MM.1S (cell line): ENCODE data around the gene FILIP1.

Experiments
- CTCF ChIP-seq: fragments of 300-600 bp; sonication (generic); IDR thresholded peaks from 2 replicates; pipeline ENCODE4 v1.5.1; 2016; ENCODE audit warnings: antibody characterized with exemption, low read length, mixed read lengths
- EZH2 ChIP-seq: fragments of 300-600 bp; sonication (generic); optimal IDR thresholded peaks from 2 replicates; pipeline ENCODE3; 2017; ENCODE audit warnings: low read depth, mild to moderate bottlenecking, antibody characterized with exemption, low read length, mixed read lengths

DNA sequence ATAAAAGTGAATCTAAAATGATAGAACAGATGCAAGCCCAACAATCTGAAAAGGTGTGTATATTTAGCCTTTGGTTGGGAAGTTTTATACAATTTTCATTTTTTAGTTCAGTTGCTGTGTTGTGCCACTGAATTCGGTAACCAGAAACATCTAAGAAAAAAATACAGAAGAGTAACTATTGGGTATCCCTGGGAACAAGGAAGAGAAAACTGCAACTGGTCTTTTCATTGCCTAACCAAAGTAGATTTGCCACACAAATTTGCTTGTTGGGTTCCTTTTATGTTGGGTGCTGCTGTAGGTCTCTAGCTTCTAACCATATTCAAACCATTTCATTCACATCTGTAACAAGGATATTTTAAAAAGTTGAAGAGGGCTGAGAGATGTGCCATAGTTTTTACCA, 206.2 kb downstream of the FILIP1 start:
- no peak for TF ChIP-seq CTCF
- no peak for TF ChIP-seq EZH2
